Hepatocyte (in vitro differentiated cells): ENCODE results near the gene KRTAP10-2.

ENCODE experiments used
- EZH2 ChIP-seq: fragments of 200-600 bp; sonication (generic); IDR thresholded peaks from 2 replicates; pipeline ENCODE4 v1.6.1; 2016; ENCODE audit warnings: antibody characterized with exemption, mild to moderate bottlenecking, borderline replicate concordance
- EZH2phosphoT487 ChIP-seq: fragments of 200-600 bp; sonication (generic); IDR thresholded peaks from one replicate; pipeline ENCODE4 v1.6.1; 2018; ENCODE audit warnings: antibody characterized with exemption, mild to moderate bottlenecking, low read depth, moderate library complexity; ENCODE audit not compliant: unreplicated experiment, severe bottlenecking
- TF ChIP-seq, protein P1 (sequence below): fragments of 200-600 bp; sonication (generic); IDR thresholded peaks from 2 replicates; pipeline ENCODE4 v1.5.1; 2016; ENCODE audit warnings: antibody characterized with exemption, mild to moderate bottlenecking; ENCODE audit not compliant: poor library complexity

DNA sequence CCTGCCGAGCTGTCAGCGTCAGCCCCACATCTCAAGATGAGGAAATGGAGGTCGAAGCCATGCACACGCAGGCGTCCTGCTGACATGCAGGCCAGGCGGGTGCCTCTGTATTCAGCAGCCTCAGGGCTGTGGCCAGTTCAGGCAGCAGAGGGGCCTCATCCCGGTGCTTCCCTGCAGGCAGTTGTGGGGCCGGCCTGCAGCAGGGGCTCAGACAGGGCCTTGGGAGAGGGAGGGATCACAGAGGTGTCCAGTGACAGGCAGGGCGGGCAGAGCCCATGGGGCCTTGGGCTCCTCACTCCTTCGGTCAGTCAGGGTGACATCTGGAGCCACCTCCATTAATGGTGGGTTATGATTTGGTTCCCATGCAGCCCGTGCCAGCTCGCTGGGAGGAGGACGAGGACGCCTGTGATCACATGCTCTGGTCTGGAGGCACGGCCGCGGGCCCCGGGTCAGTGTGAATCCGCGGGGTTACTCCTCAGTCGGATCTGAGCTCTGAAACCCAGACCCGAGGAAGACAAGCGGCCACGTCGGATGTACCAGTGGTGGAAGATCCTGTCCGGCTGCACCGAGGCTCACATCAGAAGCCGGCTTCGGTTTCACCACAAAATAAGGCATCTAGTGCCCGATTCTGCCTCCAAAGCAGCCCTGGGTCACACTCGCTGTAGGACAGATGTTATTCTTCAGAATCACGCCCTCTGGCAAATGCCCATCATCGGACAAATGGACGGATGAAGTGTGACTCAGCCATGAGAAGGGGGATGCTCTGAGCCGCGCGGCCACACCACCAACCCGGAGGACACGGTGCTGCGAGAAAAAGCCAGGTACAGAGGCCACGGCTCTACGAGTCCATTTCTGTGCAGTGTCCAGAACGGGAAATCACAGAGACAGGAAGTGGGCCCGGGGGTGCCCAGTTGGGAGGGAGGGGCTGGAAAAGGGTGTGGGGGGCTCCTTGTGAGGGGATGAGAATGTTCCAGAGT lies 44.7 kb downstream of the KRTAP10-2 start:
- TF ChIP-seq, protein P1, sequence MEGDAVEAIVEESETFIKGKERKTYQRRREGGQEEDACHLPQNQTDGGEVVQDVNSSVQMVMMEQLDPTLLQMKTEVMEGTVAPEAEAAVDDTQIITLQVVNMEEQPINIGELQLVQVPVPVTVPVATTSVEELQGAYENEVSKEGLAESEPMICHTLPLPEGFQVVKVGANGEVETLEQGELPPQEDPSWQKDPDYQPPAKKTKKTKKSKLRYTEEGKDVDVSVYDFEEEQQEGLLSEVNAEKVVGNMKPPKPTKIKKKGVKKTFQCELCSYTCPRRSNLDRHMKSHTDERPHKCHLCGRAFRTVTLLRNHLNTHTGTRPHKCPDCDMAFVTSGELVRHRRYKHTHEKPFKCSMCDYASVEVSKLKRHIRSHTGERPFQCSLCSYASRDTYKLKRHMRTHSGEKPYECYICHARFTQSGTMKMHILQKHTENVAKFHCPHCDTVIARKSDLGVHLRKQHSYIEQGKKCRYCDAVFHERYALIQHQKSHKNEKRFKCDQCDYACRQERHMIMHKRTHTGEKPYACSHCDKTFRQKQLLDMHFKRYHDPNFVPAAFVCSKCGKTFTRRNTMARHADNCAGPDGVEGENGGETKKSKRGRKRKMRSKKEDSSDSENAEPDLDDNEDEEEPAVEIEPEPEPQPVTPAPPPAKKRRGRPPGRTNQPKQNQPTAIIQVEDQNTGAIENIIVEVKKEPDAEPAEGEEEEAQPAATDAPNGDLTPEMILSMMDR = no peak
- TF ChIP-seq EZH2 = no peak
- TF ChIP-seq EZH2phosphoT487 = no peak
